ENCODE data around the gene CPHXL2. TPM values are rescaled to one million over a fixed set of nuclear protein-coding genes. Genes with fewer than 3 reads are reported as not detected.

The CPHXL2 gene
- total RNA-seq, 4 donors from 2014 or later: not detected

DNA sequence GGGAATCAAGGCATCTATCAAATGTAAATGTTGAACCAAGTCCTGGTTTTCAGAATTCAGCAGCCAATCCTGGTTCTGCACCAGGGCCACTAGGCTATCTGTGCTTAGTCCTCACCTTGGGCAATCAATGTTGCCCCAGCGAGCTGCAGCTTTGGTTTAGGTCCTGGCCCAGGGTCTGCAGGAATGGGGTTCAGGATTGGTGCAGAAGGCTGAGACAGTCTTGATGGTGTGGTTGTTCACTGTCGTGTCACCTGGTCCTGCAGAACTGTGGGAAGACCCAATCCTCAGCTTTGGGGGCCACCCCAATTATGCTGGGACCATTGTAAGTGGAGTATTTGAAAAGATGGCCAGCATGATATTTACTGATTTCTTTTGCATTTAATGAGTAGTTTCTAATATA, 18.6 kb downstream of the CPHXL2 start:
- H3K27me3 ChIP-seq: no peaks in the 10 kb centered on the region
- intact Hi-C loops (cut with DNase I): no loop called here
- H3K4me1 ChIP-seq: peaks cover 0 to 38% (median 5%) of the 10 kb centered on the region in 3 donors
- H3K4me3 ChIP-seq: no peak overlapping the region
- WGBS, 2 donors: 75 to 80% methylated on average over 2 of the region's 2 CpGs
- no peak for DNase-seq
- no peak for TF ChIP-seq POLR2A (IDR thresholded peaks at IDR 0.05)
- TF ChIP-seq, protein P1, sequence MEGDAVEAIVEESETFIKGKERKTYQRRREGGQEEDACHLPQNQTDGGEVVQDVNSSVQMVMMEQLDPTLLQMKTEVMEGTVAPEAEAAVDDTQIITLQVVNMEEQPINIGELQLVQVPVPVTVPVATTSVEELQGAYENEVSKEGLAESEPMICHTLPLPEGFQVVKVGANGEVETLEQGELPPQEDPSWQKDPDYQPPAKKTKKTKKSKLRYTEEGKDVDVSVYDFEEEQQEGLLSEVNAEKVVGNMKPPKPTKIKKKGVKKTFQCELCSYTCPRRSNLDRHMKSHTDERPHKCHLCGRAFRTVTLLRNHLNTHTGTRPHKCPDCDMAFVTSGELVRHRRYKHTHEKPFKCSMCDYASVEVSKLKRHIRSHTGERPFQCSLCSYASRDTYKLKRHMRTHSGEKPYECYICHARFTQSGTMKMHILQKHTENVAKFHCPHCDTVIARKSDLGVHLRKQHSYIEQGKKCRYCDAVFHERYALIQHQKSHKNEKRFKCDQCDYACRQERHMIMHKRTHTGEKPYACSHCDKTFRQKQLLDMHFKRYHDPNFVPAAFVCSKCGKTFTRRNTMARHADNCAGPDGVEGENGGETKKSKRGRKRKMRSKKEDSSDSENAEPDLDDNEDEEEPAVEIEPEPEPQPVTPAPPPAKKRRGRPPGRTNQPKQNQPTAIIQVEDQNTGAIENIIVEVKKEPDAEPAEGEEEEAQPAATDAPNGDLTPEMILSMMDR (IDR thresholded peaks at IDR 0.05): no peak
- peaks cover 0 to 75% (median 22%) of the 10 kb centered on the region in 3 donors for H3K36me3 ChIP-seq
- no peaks in the 10 kb centered on the region for H3K9me3 ChIP-seq
- no peak overlapping the region for H3K27ac ChIP-seq

DNA sequence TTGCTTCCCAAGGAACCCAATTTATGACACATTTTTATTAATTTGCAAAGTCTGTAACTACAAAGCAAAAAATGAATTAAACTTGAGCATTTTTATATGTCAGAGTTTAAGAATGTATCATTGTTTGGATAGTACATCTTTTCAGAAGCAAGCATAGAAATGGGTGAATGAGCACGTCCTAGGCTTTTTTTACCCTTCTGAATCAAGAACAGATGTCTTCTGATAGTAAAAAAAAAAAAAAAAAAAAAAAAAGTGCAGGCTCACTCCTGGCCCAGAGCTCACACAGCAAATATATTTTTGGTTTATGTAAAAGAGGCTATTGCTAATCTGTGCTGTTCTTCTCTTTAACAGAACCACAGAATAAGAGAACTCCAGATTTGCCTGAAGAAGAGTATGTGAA, 22.9 kb downstream of the CPHXL2 start:
- Histone ChIP-seq H3K4me1 (peaks cover 12 to 58% (median 34%) of the 10 kb centered on the region in 3 donors), H3K36me3 (peaks cover 0 to 49% (median 22%) of the 10 kb centered on the region in 3 donors), H3K4me3 (no peak overlapping the region), H3K27ac (no peak overlapping the region), H3K27me3 (no peaks in the 10 kb centered on the region), H3K9me3 (no peaks in the 10 kb centered on the region)
- no peak for DNase-seq
- intact Hi-C loops (cut with DNase I): no loop called here
- TF ChIP-seq POLR2A (IDR thresholded peaks at IDR 0.05): no peak
- TF ChIP-seq, protein P1 (IDR thresholded peaks at IDR 0.05): no peak
- WGBS, 2 donors: 38 to 64% methylated on average over 1 of the region's 1 CpG

DNA sequence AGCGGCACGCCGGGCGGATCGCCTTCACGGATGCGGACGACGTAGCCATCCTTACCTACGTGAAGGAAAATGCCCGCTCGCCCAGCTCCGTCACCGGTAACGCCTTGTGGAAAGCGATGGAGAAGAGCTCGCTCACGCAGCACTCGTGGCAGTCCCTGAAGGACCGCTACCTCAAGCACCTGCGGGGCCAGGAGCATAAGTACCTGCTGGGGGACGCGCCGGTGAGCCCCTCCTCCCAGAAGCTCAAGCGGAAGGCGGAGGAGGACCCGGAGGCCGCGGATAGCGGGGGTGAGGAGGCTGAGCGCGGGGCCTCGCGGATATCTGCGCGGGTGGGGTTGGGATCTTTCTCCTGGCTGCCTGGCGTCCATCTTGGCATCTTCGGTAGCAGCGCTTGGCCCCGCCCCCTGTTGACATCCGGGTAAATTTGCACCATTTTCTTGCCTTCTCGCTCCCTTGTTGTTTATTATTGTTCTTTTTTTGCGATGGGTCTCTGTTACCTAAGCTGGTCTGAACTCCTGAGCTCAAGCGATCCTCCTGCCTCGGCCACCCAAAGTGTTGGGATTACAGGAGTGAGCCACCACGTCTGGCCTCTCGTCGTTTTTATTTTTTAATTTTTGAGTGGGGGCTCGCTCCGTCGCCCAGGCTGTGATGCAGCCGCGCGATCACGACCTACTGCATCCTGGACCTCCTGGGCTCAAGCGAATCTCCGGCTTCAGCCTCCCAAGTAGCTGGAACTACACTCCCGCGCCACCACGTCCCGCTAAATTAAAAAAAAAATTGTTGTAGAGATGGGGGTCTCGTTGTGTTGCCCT, 28.3 kb downstream of the CPHXL2 start:
- Histone ChIP-seq H3K36me3 (peaks cover 0 to 16% (median 0%) of the 10 kb centered on the region in 3 donors), H3K27me3 (no peaks in the 10 kb centered on the region), H3K27ac (peak overlapping the region; percentile 94 to 98 (median 97)), H3K4me3 (peak overlapping the region; percentile 85 to 97 (median 94)), H3K4me1 (peaks cover 30 to 80% (median 48%) of the 10 kb centered on the region in 3 donors), H3K9me3 (no peaks in the 10 kb centered on the region)
- intact Hi-C loops (cut with DNase I): loop anchor here (5.0 kb wide), 1 partner anchor 114 kb away; no protein-coding TSS in a partner anchor
- TF ChIP-seq, protein P1 (IDR thresholded peaks at IDR 0.05): no peak
- peak in 1 of 4 donors; percentile 42 for TF ChIP-seq POLR2A (IDR thresholded peaks at IDR 0.05)
- 0% methylated on average over 28 of the region's 62 CpGs for WGBS, 2 donors
- no peak for DNase-seq

DNA sequence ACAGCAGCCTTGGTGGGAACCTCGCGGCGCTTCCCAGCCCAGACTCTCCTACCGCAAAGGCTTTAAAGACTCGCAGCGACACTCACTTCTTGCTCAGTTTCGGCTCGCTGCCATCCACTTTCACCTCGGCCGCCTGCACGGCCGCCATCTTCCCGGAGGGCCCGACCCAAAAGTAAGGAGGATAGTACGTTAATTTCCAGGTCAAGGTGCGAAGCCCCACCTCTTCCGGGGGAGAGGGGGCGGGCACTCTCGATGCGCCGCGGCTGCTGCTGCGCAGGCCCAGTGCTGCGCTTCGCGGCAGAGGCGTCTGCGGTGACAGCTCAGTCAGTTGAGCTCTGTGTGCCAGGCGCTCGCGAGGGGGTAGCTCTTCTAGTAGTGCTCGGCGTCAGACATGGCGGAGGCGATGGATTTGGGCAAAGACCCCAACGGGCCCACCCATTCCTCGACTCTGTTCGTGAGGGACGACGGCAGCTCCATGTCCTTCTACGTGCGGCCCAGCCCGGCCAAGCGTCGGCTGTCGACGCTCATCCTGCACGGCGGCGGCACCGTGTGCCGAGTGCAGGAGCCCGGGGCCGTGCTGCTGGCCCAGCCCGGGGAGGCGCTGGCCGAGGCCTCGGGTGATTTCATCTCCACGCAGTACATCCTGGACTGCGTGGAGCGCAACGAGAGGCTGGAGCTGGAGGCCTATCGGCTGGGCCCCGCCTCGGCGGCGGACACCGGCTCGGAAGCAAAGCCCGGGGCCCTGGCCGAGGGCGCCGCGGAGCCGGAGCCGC, 29.1 kb downstream of the CPHXL2 start, which contains the start of the genes KARS1 and TERF2IP:
TSS of gene KARS1 (minus strand) at position 174 of the 773 bp plus-strand sequence. CDS start at position 148, 26 bp downstream.
TSS of gene TERF2IP (plus strand) at position 282 of the 773 bp plus-strand sequence. CDS start at position 392, 110 bp downstream.
- TF ChIP-seq POLR2A (IDR thresholded peaks at IDR 0.05): peak in 3 of 4 donors; percentile 95 to 99 (median 95)
- TF ChIP-seq, protein P1 (IDR thresholded peaks at IDR 0.05): peak in 1 of 6 experiments; percentile 18
- Histone ChIP-seq H3K9me3 (no peaks in the 10 kb centered on the region), H3K4me3 (peak within 1 kb of the TSS; percentile 85 to 97 (median 94)), H3K4me1 (peaks cover 30 to 72% (median 42%) of the 10 kb centered on the region in 3 donors), H3K36me3 (peaks cover 0 to 24% (median under 1%) of the 10 kb centered on the region in 3 donors), H3K27ac (peak within 1 kb of the TSS; percentile 94 to 98 (median 97)), H3K27me3 (no peaks in the 10 kb centered on the region)
- intact Hi-C loops (cut with DNase I): loop anchor here (5.0 kb wide), 1 partner anchor 115 kb away; no protein-coding TSS in a partner anchor
- 0% methylated on average over 4 of the region's 76 CpGs; no CpG with 5 or more reads in 1 of the 2 donors for WGBS, 2 donors
- peak; percentile 63 for DNase-seq
